ENCODE data around the gene UBD.

Gene UBD

DNA sequence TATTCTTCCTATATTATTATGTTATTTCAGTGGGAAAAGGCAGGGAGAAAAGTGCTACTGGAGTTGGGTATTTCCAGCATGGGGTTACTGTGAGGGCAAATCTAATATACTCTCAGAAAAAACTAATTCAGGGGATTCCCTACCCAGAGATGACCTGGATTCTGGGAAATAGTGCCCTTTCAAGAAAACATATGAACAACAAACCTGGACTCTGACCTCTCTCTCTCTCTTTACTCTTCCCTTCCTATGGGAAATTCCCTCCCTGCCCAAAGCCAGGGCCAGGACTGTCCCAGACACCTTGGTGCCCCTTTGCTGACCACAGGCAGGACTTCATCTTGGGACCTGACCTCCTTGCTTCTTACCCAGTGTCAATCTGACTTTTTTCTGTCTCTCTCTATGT is 1.6 kb upstream of the UBD start:
- no peak for DNase-seq (ENCODE audit: low read depth)

DNA sequence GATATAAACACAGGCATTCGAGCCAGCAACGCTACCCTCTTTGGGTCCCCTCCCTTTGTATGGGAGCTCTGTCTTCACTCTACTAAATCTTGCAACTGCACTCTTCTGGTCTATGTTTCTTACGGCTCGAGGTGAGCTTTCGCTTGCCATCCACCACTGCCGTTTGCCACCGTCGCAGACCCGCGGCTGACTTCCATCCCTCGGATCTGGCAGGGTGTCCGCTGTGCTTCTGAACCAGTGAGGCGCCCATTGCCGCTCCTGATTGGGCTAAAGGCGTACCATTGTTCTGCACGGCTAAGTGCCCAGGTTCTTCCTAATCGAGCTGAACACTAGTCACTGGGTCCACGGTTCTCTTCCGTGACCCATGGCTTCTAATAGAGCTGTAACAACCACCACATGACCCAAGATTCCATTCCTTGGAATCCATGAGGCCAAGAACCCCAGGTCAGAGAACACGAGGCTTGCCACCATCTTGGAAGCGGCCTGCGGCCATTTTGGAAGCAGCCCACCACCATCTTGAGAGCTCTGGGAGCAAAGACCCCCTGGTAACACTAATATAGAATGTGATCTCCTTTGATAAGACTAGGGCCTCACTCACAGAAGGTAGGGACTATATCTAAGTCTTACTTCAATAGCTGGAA is 973 bp downstream of the UBD start:
- no peak for DNase-seq (ENCODE audit: low read depth)

DNA sequence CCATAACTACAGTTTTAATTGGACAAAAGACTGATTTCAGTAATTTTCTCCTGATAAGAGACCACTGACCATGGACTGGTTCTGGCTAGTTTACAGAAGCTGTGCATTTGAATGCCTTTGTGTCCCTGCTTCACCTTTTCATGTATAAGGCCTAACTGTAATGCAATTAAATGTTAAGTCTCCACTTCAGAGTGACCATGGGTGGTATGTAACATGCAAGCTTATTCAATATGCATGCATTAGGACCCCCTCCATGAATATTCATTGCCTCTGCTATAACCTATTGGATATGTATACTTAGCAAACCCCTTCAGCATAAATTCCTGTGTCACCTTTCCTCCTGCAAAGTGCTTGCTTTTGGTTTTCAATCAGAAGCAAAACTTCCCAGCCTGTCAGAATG is 2.2 kb downstream of the UBD start:
- DNase-seq (ENCODE audit: low read depth): no peak

DNA sequence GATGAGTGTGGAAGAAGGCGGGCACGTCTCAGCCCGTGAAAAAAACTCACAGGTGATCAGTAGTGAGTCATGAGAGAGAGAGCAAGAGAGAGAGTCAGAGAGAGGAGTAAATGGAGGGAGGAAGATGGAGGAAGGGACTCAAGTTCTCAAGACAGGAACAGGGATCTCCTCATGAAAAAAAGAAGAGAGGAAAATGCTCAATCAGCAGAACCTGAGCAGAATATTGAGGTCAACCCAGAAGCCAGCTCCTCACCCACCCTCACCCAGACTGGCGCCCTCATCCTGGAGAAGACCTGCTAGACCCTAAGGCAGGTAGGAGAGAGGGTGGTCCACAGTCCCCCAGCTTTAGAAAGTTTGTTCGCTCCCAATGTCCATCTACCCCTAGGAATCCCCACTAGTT is 4.8 kb downstream of the UBD start:
- DNase-seq (ENCODE audit: low read depth): no peak

DNA sequence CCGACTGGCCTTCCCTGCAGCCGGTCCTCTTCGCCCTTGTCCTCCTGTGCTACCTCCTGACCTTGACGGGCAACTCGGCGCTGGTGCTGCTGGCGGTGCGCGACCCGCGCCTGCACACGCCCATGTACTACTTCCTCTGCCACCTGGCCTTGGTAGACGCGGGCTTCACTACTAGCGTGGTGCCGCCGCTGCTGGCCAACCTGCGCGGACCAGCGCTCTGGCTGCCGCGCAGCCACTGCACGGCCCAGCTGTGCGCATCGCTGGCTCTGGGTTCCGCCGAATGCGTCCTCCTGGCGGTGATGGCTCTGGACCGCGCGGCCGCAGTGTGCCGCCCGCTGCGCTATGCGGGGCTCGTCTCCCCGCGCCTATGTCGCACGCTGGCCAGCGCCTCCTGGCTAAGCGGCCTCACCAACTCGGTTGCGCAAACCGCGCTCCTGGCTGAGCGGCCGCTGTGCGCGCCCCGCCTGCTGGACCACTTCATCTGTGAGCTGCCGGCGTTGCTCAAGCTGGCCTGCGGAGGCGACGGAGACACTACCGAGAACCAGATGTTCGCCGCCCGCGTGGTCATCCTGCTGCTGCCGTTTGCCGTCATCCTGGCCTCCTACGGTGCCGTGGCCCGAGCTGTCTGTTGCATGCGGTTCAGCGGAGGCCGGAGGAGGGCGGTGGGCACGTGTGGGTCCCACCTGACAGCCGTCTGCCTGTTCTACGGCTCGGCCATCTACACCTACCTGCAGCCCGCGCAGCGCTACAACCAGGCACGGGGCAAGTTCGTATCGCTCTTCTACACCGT is 6.1 kb downstream of the UBD start:
- no peak for DNase-seq (ENCODE audit: low read depth)

- DNase-seq (ENCODE audit: low read depth): no peak
Observed at GRCh38 chr6:29552512-29553051, 7.0 kb downstream of the UBD start.

DNA sequence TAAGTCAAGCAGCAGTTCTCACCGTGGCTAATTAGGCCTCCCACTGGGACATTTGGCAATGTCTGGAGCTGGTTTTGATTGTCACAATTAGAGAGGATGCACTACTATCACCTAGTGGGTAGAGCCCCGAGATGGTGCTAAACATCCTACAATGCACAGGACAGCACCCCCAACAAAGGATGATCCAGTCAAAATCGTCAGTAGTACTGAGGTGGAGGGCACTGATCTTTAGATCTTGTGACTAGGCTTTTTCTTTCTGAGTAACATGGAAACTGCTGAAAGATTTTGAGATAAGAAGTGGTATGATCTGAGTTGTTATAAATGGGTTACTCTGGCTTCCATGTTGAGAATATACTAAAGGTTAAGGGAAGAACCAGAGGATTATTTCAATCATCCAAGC is 12.0 kb downstream of the UBD start:
- DNase-seq (ENCODE audit: low read depth): no peak

DNA sequence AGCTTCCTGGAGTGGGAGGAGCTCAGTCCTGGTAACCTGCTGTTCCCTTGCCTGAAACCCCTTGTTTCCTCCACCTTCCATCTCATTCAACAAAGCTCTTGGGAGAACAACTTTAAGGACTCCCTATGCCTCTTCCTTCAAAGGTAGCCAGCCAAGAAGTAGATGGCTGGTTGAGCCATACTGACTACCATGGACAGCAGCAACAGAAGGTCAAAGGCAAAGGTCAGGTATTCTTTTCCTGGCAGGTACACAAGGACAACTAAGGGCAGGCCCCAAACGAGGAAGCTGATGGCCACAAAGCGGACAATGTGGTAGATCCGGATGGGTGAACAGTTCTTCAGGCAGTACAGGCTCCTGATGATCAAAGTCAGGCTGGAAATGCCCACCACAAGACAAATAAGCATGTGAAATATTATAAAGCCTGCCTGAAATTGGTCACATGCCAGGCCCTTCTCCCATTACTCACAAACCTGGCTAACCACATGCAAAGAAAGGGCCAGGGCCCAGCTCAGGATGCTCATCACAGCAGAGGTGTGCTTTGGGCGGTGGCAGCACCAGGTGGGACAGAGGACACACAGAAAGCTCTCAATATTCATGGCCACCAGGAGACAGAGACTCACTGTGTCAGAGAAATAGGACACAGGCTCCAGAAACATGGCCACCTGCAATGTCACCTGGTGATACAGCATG is 21.7 kb downstream of the UBD start:
- no peak for DNase-seq (ENCODE audit: low read depth)

- DNase-seq (ENCODE audit: low read depth): no peak
Observed at GRCh38 chr6:29532320-29532951, 27.1 kb downstream of the UBD start.

GRCh38 chr6:29531668-29532067 is 27.9 kb downstream of the UBD start:
- no peak for DNase-seq (ENCODE audit: low read depth)

- no peak for DNase-seq (ENCODE audit: low read depth)
Observed at GRCh38 chr6:29530671-29531310, 28.7 kb downstream of the UBD start.

- DNase-seq (ENCODE audit: low read depth): no peak
Observed at GRCh38 chr6:29529956-29530355, 29.6 kb downstream of the UBD start.

DNA sequence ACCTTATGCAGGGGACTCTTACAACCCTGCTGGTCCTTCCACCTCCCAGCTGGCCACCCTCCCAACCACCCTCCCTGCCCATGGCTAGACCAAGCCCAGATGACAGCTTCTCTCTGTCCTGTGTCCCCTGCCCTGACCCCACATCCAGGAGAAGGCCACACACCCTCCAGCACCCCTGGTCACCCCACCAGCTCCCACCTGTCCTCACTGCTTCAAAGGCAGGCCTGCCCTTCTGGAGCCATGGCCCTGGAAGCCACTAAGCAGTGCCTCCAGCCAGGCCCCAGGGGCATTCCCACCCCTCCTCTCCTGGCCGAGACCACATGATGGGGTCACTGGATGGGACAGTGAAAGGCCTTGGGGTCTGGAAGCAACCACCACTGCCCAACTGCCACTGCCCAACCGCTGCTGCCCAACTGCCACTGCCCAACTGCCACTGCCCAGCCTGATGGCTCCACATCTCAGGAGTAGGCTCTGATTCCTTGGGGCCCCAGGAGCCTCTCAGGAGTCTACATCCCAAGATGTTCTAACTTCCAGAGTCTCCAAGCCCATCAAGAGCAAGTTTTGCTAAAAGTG is 30.5 kb downstream of the UBD start:
- DNase-seq (ENCODE audit: low read depth): no peak

GRCh38 chr6:29528300-29528931 is 31.1 kb downstream of the UBD start:
- no peak for DNase-seq (ENCODE audit: low read depth)

- DNase-seq (ENCODE audit: low read depth): no peak
Observed at GRCh38 chr6:29527564-29527963, 32.0 kb downstream of the UBD start.

GRCh38 chr6:29527126-29527525 is 32.4 kb downstream of the UBD start:
- DNase-seq (ENCODE audit: low read depth): no peak

GRCh38 chr6:29525311-29525639 is 34.3 kb downstream of the UBD start:
- no peak for DNase-seq (ENCODE audit: low read depth)

DNA sequence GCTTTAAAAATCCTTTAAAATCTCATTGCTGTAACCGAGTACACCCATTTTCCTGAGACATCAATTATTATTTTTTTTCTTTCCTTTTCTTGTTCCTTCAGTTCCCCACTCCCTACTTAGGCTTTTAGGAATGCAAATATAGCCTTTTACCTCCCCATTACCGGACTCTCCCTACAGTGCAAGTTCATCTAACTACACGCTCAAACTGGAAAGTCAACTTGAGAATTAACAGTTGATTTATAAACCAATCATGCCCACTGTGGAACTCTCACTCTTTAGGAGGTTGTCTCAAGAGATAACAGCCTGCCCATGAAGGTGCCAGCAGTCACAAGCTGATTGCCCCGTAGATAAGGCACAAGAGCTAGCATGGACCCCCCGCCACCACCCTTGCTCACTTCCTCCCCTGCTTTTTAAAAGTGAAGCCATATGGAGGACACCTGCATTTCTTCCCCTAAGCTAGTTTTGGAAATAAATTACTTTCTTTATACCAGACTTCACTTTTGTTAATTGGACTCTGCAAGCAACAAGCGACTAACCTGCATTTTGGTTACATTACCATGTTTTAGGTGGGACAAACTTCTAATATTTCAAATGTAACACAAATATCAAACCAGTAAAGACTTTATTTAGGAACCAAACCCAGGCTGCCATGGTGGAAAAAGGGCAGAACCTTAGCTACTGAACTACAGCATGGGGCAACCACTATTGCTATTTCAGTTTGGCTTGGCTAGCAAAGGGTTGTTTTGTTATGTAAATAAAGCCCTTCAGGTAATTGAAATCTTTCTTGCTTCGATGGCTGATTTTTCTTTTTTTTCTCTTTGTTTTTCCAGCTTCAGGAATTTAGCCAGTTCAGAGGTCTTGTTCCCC is 34.9 kb downstream of the UBD start:
- no peak for DNase-seq (ENCODE audit: low read depth)

- no peak for DNase-seq (ENCODE audit: low read depth)
Observed at GRCh38 chr6:29524044-29524443, 35.5 kb downstream of the UBD start.

GRCh38 chr6:29522227-29522626 is 37.3 kb downstream of the UBD start:
- no peak for DNase-seq (ENCODE audit: low read depth)

All from CMK (cell line).